Hepatocyte (in vitro differentiated cells): ENCODE measurements around the gene HKDC1.

Experiments
- CTCF ChIP-seq: fragments of 200-600 bp; sonication (generic); IDR thresholded peaks from 2 replicates; pipeline ENCODE4 v1.5.1; 2016; ENCODE audit warnings: antibody characterized with exemption, mild to moderate bottlenecking; ENCODE audit not compliant: poor library complexity
- EZH2phosphoT487 ChIP-seq: fragments of 200-600 bp; sonication (generic); IDR thresholded peaks from one replicate; pipeline ENCODE4 v1.6.1; 2018; ENCODE audit warnings: antibody characterized with exemption, mild to moderate bottlenecking, low read depth, moderate library complexity; ENCODE audit not compliant: unreplicated experiment, severe bottlenecking

- TF ChIP-seq CTCF (no peak), EZH2phosphoT487 (no peak)
Observed at GRCh38 chr10:69239136-69239535, 19.0 kb downstream of the HKDC1 start.
